ENCODE results near the gene CORO7.

DNA sequence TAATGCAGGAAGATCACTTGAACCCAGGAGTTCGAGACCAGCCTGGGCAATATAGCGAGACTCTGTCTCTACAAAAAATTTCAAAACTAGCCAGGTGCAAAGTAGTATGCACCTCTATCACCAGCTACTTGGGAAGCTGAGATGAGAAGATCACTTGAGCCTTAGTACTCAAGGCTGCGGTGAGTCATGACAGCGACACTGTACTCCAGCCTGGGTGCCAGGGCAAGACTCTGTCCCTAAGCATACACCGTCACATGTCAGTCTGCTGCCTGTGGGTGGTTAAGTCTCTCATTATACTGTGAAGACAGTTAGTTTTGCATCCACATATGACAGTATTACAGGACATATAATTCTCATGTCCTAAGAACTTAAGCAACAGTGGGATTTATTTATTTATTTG, 36.3 kb upstream of the CORO7 start:
- TF ChIP-seq, protein P1, sequence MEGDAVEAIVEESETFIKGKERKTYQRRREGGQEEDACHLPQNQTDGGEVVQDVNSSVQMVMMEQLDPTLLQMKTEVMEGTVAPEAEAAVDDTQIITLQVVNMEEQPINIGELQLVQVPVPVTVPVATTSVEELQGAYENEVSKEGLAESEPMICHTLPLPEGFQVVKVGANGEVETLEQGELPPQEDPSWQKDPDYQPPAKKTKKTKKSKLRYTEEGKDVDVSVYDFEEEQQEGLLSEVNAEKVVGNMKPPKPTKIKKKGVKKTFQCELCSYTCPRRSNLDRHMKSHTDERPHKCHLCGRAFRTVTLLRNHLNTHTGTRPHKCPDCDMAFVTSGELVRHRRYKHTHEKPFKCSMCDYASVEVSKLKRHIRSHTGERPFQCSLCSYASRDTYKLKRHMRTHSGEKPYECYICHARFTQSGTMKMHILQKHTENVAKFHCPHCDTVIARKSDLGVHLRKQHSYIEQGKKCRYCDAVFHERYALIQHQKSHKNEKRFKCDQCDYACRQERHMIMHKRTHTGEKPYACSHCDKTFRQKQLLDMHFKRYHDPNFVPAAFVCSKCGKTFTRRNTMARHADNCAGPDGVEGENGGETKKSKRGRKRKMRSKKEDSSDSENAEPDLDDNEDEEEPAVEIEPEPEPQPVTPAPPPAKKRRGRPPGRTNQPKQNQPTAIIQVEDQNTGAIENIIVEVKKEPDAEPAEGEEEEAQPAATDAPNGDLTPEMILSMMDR (IDR thresholded peaks at IDR 0.05 in 4 of 5, conservative IDR thresholded peaks at IDR 0.05 in 1 of 5), result no peak
- TF ChIP-seq POLR2A (IDR thresholded peaks at IDR 0.05), result no peak
